HCT116 (cell line): ENCODE data around the gene DPP6. TPM values are rescaled to one million over a fixed set of nuclear protein-coding genes. Genes with fewer than 3 reads are reported as not detected.
"Not testable (repeated sequence)": the region's sequence is repeated elsewhere in the genome, so short reads cannot be mapped to it uniquely, and the experiment has no call there.

ENCODE experiments used
- ATAC-seq: fragments of 200-7000 bp; cut with Tn5 transposase; 2 replicates; pipeline ENCODE4 v1.9.1; 2020; ENCODE audit warnings: mild to moderate bottlenecking, moderate library complexity
- BruUV-seq: library from RNA; stranded (reverse); fragments of 400-500 nt; replicated peaks from 2 replicates; lab custom pipeline; 2021; lab: Mats Ljungman, UMichigan
- CTCF ChIA-PET: fragments of 300-600 bp; sonication (Branson Sonifier 250); formaldehyde crosslinking; loops from one replicate; lab custom pipeline; 2021; ENCODE audit warnings: antibody characterized with exemption; lab: Charles Lee
- POLR2A ChIA-PET: fragments of 300-600, 350-600 bp; sonication (Branson Sonifier 250); formaldehyde crosslinking; loops from one replicate; lab custom pipeline; 2021; ENCODE audit warnings: antibody characterized with exemption; lab: Charles Lee
- RAD21 ChIA-PET, 2 experiments: fragments of 300-600 bp; sonication (Branson Sonifier 250); formaldehyde crosslinking; loops; one replicate each; lab custom pipeline; 2023; ENCODE audit warnings: low total read pairs in 2 of 2; ENCODE audit not compliant: uncharacterized antibody in 2 of 2, unreplicated experiment in 2 of 2, low non-redundant PET in 1 of 2; lab: Charles Lee
- DNase-seq: peaks from one replicate; pipeline ENCODE4 v3.0.0-alpha.2; 2010; ENCODE audit warnings: low read depth, low spot score
- H2AFZ ChIP-seq: fragments of 200-600 bp; shearing (Covaris generic), sonication (generic); 2 replicates; pipeline ENCODE4 v1.6.1; 2017; ENCODE audit warnings: low read depth, mixed run types, mixed read lengths, antibody characterized with exemption, low read length; ENCODE audit not compliant: poor library complexity, severe bottlenecking
- H3K27ac ChIP-seq: 2 replicates; pipeline ENCODE4 v1.5.1; 2012; ENCODE audit warnings: low read depth, low read length
- H3K27me3 ChIP-seq: fragments of 200-600 bp; sonication (generic); 2 replicates; pipeline ENCODE4 v1.6.1; 2016; ENCODE audit warnings: mixed run types, low read length, mixed read lengths; ENCODE audit not compliant: insufficient read depth
- H3K36me3 ChIP-seq, 2 experiments: fragments of 200-500 bp in 1 of 2; fragments of 200-600 bp in 1 of 2; sonication (Bioruptor generic) in 1 of 2; sonication (generic) in 1 of 2; 2 replicates each; pipeline versions ENCODE4 v1.5.1 to v1.6.1; 2014 to 2016; ENCODE audit warnings: low read length in 2 of 2, inconsistent platforms in 1 of 2, mixed read lengths in 1 of 2, mixed run types in 1 of 2; ENCODE audit not compliant: insufficient read depth in 2 of 2, control insufficient read depth in 1 of 2
- H3K4me1 ChIP-seq, 2 experiments: fragments of 200-600 bp in 1 of 2; sonication (generic) in 1 of 2; 2 replicates each; pipeline versions ENCODE4 v1.5.1 to v1.6.1; 2012 to 2017; ENCODE audit warnings: low read length in 2 of 2, inconsistent platforms in 1 of 2, mild to moderate bottlenecking in 1 of 2, mixed read lengths in 1 of 2, mixed run types in 1 of 2, moderate library complexity in 1 of 2; ENCODE audit not compliant: insufficient read depth in 2 of 2, control insufficient read depth in 1 of 2
- H3K4me2 ChIP-seq: fragments of 200-600 bp; sonication (generic); 2 replicates; pipeline ENCODE4 v1.6.1; 2017; ENCODE audit warnings: mixed run types, low read length, mixed read lengths
- H3K4me3 ChIP-seq, 2 experiments: fragments of 200-600 bp in 1 of 2; sonication (generic) in 1 of 2; replicated peaks in 1 of 2; 2 replicates each; pipeline ENCODE4 v1.5.1; 2011 to 2016; ENCODE audit warnings: low read length in 2 of 2, control low read depth in 1 of 2, low read depth in 1 of 2, mild to moderate bottlenecking in 1 of 2, mixed read lengths in 1 of 2, mixed run types in 1 of 2
- H3K79me2 ChIP-seq: fragments of 200-600 bp; sonication (generic); 2 replicates; pipeline ENCODE4 v1.6.1; 2017; ENCODE audit warnings: mild to moderate bottlenecking, mixed run types, low read length, moderate library complexity, mixed read lengths; ENCODE audit not compliant: insufficient read depth
- H3K9ac ChIP-seq: fragments of 200-600 bp; sonication (generic); 2 replicates; pipeline ENCODE4 v1.6.1; 2016; ENCODE audit warnings: low read length, mixed read lengths
- H3K9me2 ChIP-seq: fragments of 200-600 bp; sonication (generic), shearing (Covaris generic); 2 replicates; pipeline ENCODE4 v1.6.1; 2017; ENCODE audit warnings: mixed run types, mild to moderate bottlenecking, moderate library complexity; ENCODE audit not compliant: insufficient read depth
- H3K9me3 ChIP-seq, 2 experiments: fragments of 200-500 bp in 1 of 2; fragments of 200-600 bp in 1 of 2; sonication (Bioruptor generic) in 1 of 2; sonication (generic) in 1 of 2; 2 replicates each; pipeline ENCODE4 v1.6.1; 2014 to 2017; ENCODE audit warnings: low read length in 2 of 2, mixed read lengths in 2 of 2, inconsistent platforms in 1 of 2, low read depth in 1 of 2, mild to moderate bottlenecking in 1 of 2, mixed run types in 1 of 2, moderate library complexity in 1 of 2; ENCODE audit not compliant: control insufficient read depth in 1 of 2, insufficient read depth in 1 of 2
- H4K20me1 ChIP-seq: fragments of 200-600 bp; sonication (generic), shearing (Covaris generic); 2 replicates; pipeline ENCODE4 v1.6.1; 2017; ENCODE audit warnings: mixed run types, mild to moderate bottlenecking, moderate library complexity; ENCODE audit not compliant: insufficient read depth
- ATF3 ChIP-seq: IDR thresholded peaks from 2 replicates; pipeline ENCODE4 v1.6.1; 2012
- CEBPB ChIP-seq: IDR thresholded peaks from 2 replicates; pipeline ENCODE4 v1.6.1; 2012; ENCODE audit warnings: low read depth
- CTCF ChIP-seq, 3 experiments: fragments of 200-600 bp in 1 of 3; sonication (generic) in 1 of 3; IDR thresholded peaks in 2 of 3; conservative IDR thresholded peaks in 1 of 3; 2 replicates each; pipeline ENCODE4 v1.5.1; 2012 to 2017; ENCODE audit warnings: low read depth in 2 of 3, low read length in 2 of 3, antibody characterized with exemption in 1 of 3, borderline replicate concordance in 1 of 3, control low read depth in 1 of 3, mild to moderate bottlenecking in 1 of 3, mixed read lengths in 1 of 3, mixed run types in 1 of 3, moderate library complexity in 1 of 3; ENCODE audit not compliant: insufficient read depth in 1 of 3
- ELF1 ChIP-seq: IDR thresholded peaks from 2 replicates; pipeline ENCODE4 v1.6.1; 2012; ENCODE audit warnings: low read depth, borderline replicate concordance
- JUND ChIP-seq: IDR thresholded peaks from 2 replicates; pipeline ENCODE4 v1.6.1; 2012
- POLR2AphosphoS5 ChIP-seq: IDR thresholded peaks from 2 replicates; pipeline ENCODE4 v1.6.1; 2011; ENCODE audit warnings: mild to moderate bottlenecking, low read depth, low read length, moderate library complexity
- SIN3A ChIP-seq: IDR thresholded peaks from 2 replicates; pipeline ENCODE4 v1.6.1; 2012; ENCODE audit warnings: low read depth
- SP1 ChIP-seq: IDR thresholded peaks from 2 replicates; pipeline ENCODE4 v1.6.1; 2012; ENCODE audit warnings: low read depth
- SRF ChIP-seq: IDR thresholded peaks from 2 replicates; pipeline ENCODE4 v1.6.1; 2012; ENCODE audit warnings: low read depth
- YY1 ChIP-seq: IDR thresholded peaks from 2 replicates; pipeline ENCODE4 v1.6.1; 2011; ENCODE audit warnings: low read length, low read depth, moderate library complexity, mild to moderate bottlenecking; ENCODE audit not compliant: insufficient replicate concordance; ENCODE audit errors: extremely low read depth
- ZFX ChIP-seq: fragments of 450-650 bp; IDR thresholded peaks from 2 replicates; pipeline ENCODE4 v1.6.1; 2017
- ZNF274 ChIP-seq: fragments of 200-500 bp; sonication (Bioruptor generic); IDR thresholded peaks from 2 replicates; pipeline ENCODE4 v1.6.1; 2014; ENCODE audit warnings: mild to moderate bottlenecking, low read depth, low read length, inconsistent platforms
- intact Hi-C: fragments of 100-400 bp; cut with micrococcal nuclease; formaldehyde crosslinking; loops from 2 replicates; pipeline ENCODE4 v1.10.0; 2022
- total RNA-seq: library from RNA; stranded (reverse); gene quantifications from one replicate; pipeline ENCODE4 v1.2.1, GENCODE V29; 2021; ENCODE audit not compliant: unreplicated experiment

Gene DPP6
- total RNA-seq, 1 experiment from 2014 or later = not detected

GRCh38 chr7:154919344-154920225 lies 867.4 kb downstream of the DPP6 start:
- H3K4me1 ChIP-seq = no peaks in the 10 kb centered on the region; a peak in 1 of 4 replicates
- no TSS peak for BruUV-seq
- H3K4me2 ChIP-seq = no peak overlapping the region
- no peaks in the 10 kb centered on the region for H3K36me3 ChIP-seq
- DNase-seq = no peak
- no peak for ATAC-seq
- intact Hi-C loops = no loop called here
- CTCF ChIA-PET = no interaction called here
- no peak overlapping the region for H3K9ac ChIP-seq
- no peak for TF ChIP-seq SRF
- no peak for TF ChIP-seq SIN3A
- no peak for TF ChIP-seq CTCF (IDR thresholded peaks at IDR 0.05 in 2 of 3, conservative IDR thresholded peaks at IDR 0.05 in 1 of 3; ENCODE audit: borderline replicate concordance in 1 of 3, insufficient read depth in 1 of 3, low read depth in 2 of 3, low read length in 2 of 3)
- TF ChIP-seq ELF1 = no peak
- TF ChIP-seq ZFX = no peak
- TF ChIP-seq YY1 = no peak
- TF ChIP-seq ZNF274 = no peak
- TF ChIP-seq POLR2AphosphoS5 = no peak
- TF ChIP-seq CEBPB = no peak
- TF ChIP-seq SP1 = no peak
- TF ChIP-seq JUND = no peak
- TF ChIP-seq ATF3 = no peak
- TF ChIP-seq, all 23 proteins: peak for 0
- no peak overlapping the region for H2AFZ ChIP-seq
- no peak overlapping the region for H3K4me3 ChIP-seq
- ChIA-PET RAD21 (no interaction called here), POLR2A (no interaction called here)
- no peaks in the 10 kb centered on the region for H3K9me3 ChIP-seq
- no peak overlapping the region for H3K27ac ChIP-seq
- no peaks in the 10 kb centered on the region for H3K79me2 ChIP-seq
- no peaks in the 10 kb centered on the region for H4K20me1 ChIP-seq
- 0 out of 2 replicates have a peak, but pooled peaks cover 3% of the 10 kb centered on the region for H3K27me3 ChIP-seq
- no peaks in the 10 kb centered on the region for H3K9me2 ChIP-seq

GRCh38 chr7:154922472-154922871 lies 870.3 kb downstream of the DPP6 start:
- H3K4me1 ChIP-seq, H3K9ac ChIP-seq, CTCF ChIA-PET: not testable (repeated sequence)

More at GRCh38 chr7:154922472-154922871, 870.3 kb downstream of the DPP6 start:
- H3K36me3 ChIP-seq, POLR2A ChIA-PET, H4K20me1 ChIP-seq, H3K4me3 ChIP-seq, BruUV-seq, H3K27ac ChIP-seq, intact Hi-C loops, H3K79me2 ChIP-seq, H3K9me3 ChIP-seq, H3K9me2 ChIP-seq, H3K27me3 ChIP-seq, RAD21 ChIA-PET, H3K4me2 ChIP-seq, H2AFZ ChIP-seq, DNase-seq, ATAC-seq: not testable (repeated sequence)
